DOHH2 (cell line): ENCODE data around the gene ATP7A.

Experiments used
- EZH2phosphoT487 ChIP-seq: fragments of 200-600 bp; sonication (generic); IDR thresholded peaks from 2 replicates; pipeline ENCODE4 v1.6.1; 2017; ENCODE audit warnings: borderline replicate concordance, mild to moderate bottlenecking, antibody characterized with exemption, low read length, moderate library complexity, mixed read lengths
- TF ChIP-seq, protein P1 (sequence below): fragments of 200-600 bp; sonication (generic); IDR thresholded peaks from one replicate; pipeline ENCODE4 v1.5.1; 2014; ENCODE audit warnings: antibody characterized with exemption, mild to moderate bottlenecking, low read depth, low read length; ENCODE audit not compliant: poor library complexity, severe bottlenecking

DNA sequence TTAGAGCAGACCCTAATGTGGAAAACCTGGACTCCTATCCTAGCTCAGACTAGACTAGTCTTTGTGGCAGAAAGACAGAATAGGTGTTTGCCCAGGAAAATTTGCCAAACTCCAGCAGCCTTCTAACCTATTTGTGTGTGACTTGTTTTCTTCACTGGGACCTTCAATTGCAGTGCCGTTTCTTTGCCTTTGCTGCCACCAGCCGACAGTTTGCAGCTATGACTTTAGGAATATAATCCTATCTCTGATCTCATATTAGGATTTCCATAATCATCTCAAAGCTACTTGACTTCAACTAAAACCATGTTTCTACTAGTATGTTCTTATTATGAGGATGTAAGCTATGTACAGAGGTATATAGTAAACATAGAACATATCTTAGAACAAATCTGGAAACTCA lies 119.2 kb downstream of the ATP7A start:
- TF ChIP-seq, protein P1, sequence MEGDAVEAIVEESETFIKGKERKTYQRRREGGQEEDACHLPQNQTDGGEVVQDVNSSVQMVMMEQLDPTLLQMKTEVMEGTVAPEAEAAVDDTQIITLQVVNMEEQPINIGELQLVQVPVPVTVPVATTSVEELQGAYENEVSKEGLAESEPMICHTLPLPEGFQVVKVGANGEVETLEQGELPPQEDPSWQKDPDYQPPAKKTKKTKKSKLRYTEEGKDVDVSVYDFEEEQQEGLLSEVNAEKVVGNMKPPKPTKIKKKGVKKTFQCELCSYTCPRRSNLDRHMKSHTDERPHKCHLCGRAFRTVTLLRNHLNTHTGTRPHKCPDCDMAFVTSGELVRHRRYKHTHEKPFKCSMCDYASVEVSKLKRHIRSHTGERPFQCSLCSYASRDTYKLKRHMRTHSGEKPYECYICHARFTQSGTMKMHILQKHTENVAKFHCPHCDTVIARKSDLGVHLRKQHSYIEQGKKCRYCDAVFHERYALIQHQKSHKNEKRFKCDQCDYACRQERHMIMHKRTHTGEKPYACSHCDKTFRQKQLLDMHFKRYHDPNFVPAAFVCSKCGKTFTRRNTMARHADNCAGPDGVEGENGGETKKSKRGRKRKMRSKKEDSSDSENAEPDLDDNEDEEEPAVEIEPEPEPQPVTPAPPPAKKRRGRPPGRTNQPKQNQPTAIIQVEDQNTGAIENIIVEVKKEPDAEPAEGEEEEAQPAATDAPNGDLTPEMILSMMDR = peak; percentile 57
- TF ChIP-seq EZH2phosphoT487 = no peak
